Heart left ventricle (tissue), 13 donors: ENCODE measurements around the gene RNF145.

ENCODE experiments used
- CTCF ChIP-seq, 12 donors: fragments of 200-600 bp; sonication (generic) in 4 of 12; IDR thresholded peaks; one replicate each; pipeline versions ENCODE4 v1.5.0 to v1.8.0; 2018 to 2022; ENCODE audit warnings: antibody characterized with exemption in 12 of 12, mild to moderate bottlenecking in 5 of 12
- POLR2A ChIP-seq, 2 donors: fragments of 450-650 bp; IDR thresholded peaks; one replicate each; pipeline ENCODE4 v1.6.1; 2017; ENCODE audit warnings: antibody characterized with exemption in 2 of 2, mild to moderate bottlenecking in 2 of 2, moderate library complexity in 2 of 2
- donor health status: ischemic (EF 13 %, LVEDD 7.1; RV severe dilation, severe dysfunction).
- donor health status: DM: no; HTN: yes; CAD: no.
- donor health status: DM: no; HTN: no; CAD: no.
- donor health status: ischemic (EF 25% LVEDD 6.9; RV normal size, moderate dysfunction).
- donor health status: ischemic (EF 25% LVEDD 5.7; RV mildly dilated, moderate dysfunction).
- donor health status: ischemic (EF 35%, LVEDD 5.7; RV mildly dilated, moderate dysfunction).
- donor health status: nonischemic (EF 11% LVEDD 7.7; RV severe dilation, severe dysfunction).
- donor health status: DM: yes; HTN: yes; CAD: no.
- donor health status: PGD.
- donor health status: ischemic (EF 29% LVEDD 5.4; RV normal size, mild dysfunction).
- donor health status: nonischemic (EF 23%, LVEDD 6.1; RV moderate dilation, normal function).

- no peak for TF ChIP-seq POLR2A (IDR thresholded peaks at IDR 0.05)
- no peak for TF ChIP-seq CTCF (IDR thresholded peaks at IDR 0.05)
These were observed 24.4 kb downstream of the RNF145 start for GRCh38 chr5:159184858-159185381.
